ENCODE results near the gene MYOG.

Gene MYOG

DNA sequence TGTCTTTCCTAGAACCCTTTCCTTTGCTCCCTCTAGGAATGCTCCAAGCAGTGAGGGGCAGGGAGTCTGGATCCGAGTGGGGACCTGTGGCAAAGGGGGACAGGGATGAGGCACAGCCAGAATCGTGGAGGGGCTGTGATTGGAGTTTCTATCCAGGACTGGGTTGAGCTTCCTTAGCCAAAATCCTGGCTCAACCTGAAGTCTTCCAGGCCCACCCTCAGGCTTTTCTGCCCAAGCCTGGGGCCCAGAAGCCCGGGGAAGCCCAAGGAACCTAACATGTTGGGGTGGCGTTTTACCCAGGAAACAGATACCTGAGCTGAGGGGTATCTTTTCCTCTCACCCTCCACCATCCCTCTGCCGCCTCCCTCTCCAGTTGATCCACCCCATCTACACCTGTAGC lies 5.4 kb downstream of the MYOG start (continued):
- TF ChIP-seq ZC3H10 (CRISPR knock-in tag; IDR thresholded peaks at IDR 0.05) (no peak), ESRRG (CRISPR knock-in tag; IDR thresholded peaks at IDR 0.05) (no peak)
- TF ChIP-seq, protein P1, sequence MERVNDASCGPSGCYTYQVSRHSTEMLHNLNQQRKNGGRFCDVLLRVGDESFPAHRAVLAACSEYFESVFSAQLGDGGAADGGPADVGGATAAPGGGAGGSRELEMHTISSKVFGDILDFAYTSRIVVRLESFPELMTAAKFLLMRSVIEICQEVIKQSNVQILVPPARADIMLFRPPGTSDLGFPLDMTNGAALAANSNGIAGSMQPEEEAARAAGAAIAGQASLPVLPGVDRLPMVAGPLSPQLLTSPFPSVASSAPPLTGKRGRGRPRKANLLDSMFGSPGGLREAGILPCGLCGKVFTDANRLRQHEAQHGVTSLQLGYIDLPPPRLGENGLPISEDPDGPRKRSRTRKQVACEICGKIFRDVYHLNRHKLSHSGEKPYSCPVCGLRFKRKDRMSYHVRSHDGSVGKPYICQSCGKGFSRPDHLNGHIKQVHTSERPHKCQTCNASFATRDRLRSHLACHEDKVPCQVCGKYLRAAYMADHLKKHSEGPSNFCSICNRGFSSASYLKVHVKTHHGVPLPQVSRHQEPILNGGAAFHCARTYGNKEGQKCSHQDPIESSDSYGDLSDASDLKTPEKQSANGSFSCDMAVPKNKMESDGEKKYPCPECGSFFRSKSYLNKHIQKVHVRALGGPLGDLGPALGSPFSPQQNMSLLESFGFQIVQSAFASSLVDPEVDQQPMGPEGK (CRISPR knock-in tag; IDR thresholded peaks at IDR 0.05; ENCODE audit: borderline replicate concordance) = no peak
- TF ChIP-seq, protein P2, sequence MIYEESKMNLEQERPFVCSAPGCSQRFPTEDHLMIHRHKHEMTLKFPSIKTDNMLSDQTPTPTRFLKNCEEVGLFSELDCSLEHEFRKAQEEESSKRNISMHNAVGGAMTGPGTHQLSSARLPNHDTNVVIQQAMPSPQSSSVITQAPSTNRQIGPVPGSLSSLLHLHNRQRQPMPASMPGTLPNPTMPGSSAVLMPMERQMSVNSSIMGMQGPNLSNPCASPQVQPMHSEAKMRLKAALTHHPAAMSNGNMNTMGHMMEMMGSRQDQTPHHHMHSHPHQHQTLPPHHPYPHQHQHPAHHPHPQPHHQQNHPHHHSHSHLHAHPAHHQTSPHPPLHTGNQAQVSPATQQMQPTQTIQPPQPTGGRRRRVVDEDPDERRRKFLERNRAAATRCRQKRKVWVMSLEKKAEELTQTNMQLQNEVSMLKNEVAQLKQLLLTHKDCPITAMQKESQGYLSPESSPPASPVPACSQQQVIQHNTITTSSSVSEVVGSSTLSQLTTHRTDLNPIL (CRISPR knock-in tag; IDR thresholded peaks at IDR 0.05; ENCODE audit: low read depth) = no peak

DNA sequence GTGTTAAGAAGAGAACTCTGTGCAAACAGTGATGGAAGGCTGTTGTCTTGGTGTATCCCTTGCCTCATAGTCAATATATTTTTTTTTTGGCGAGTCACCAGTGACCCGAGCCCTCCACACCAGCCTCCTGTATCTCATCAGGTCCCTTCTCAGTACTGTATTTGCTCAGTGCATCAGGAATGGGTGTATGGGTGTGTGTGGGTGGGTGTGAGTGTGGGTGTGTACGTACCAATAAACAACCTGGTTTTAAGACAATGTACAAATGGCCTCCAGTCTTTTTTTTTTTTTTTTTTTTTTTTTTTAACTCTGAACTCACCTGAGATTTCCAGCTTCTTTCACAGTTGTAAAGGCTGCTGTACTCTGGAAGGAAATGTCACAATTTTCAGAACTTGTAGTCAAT lies 7.3 kb downstream of the MYOG start:
- TF ChIP-seq, protein P3, sequence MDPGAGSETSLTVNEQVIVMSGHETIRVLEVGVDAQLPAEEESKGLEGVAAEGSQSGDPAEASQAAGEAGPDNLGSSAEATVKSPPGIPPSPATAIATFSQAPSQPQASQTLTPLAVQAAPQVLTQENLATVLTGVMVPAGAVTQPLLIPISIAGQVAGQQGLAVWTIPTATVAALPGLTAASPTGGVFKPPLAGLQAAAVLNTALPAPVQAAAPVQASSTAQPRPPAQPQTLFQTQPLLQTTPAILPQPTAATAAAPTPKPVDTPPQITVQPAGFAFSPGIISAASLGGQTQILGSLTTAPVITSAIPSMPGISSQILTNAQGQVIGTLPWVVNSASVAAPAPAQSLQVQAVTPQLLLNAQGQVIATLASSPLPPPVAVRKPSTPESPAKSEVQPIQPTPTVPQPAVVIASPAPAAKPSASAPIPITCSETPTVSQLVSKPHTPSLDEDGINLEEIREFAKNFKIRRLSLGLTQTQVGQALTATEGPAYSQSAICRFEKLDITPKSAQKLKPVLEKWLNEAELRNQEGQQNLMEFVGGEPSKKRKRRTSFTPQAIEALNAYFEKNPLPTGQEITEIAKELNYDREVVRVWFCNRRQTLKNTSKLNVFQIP (CRISPR knock-in tag; IDR thresholded peaks at IDR 0.05; ENCODE audit: borderline replicate concordance, low read depth) = no peak
- TF ChIP-seq OSR1 (CRISPR knock-in tag; IDR thresholded peaks at IDR 0.05) (no peak), TCF4 (CRISPR knock-in tag; IDR thresholded peaks at IDR 0.05; ENCODE audit: borderline replicate concordance) (no peak), ESRRG (CRISPR knock-in tag; IDR thresholded peaks at IDR 0.05) (no peak), ZNF565 (CRISPR knock-in tag; conservative IDR thresholded peaks at IDR 0.05; ENCODE audit: low read depth) (no peak), CSDC2 (CRISPR knock-in tag; IDR thresholded peaks at IDR 0.05) (no peak), RARB (CRISPR knock-in tag; IDR thresholded peaks at IDR 0.05) (no peak), ZFP3 (CRISPR knock-in tag; IDR thresholded peaks at IDR 0.05) (no peak), PPARA (CRISPR knock-in tag; IDR thresholded peaks at IDR 0.05; ENCODE audit: borderline replicate concordance) (no peak), SNAI2 (CRISPR knock-in tag; IDR thresholded peaks at IDR 0.05) (no peak)
- TF ChIP-seq, protein P4, sequence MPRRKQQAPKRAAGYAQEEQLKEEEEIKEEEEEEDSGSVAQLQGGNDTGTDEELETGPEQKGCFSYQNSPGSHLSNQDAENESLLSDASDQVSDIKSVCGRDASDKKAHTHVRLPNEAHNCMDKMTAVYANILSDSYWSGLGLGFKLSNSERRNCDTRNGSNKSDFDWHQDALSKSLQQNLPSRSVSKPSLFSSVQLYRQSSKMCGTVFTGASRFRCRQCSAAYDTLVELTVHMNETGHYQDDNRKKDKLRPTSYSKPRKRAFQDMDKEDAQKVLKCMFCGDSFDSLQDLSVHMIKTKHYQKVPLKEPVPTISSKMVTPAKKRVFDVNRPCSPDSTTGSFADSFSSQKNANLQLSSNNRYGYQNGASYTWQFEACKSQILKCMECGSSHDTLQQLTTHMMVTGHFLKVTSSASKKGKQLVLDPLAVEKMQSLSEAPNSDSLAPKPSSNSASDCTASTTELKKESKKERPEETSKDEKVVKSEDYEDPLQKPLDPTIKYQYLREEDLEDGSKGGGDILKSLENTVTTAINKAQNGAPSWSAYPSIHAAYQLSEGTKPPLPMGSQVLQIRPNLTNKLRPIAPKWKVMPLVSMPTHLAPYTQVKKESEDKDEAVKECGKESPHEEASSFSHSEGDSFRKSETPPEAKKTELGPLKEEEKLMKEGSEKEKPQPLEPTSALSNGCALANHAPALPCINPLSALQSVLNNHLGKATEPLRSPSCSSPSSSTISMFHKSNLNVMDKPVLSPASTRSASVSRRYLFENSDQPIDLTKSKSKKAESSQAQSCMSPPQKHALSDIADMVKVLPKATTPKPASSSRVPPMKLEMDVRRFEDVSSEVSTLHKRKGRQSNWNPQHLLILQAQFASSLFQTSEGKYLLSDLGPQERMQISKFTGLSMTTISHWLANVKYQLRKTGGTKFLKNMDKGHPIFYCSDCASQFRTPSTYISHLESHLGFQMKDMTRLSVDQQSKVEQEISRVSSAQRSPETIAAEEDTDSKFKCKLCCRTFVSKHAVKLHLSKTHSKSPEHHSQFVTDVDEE (CRISPR knock-in tag; IDR thresholded peaks at IDR 0.05) = no peak
- TF ChIP-seq, protein P1 (CRISPR knock-in tag; IDR thresholded peaks at IDR 0.05; ENCODE audit: borderline replicate concordance) = no peak
- no peak for ATAC-seq

DNA sequence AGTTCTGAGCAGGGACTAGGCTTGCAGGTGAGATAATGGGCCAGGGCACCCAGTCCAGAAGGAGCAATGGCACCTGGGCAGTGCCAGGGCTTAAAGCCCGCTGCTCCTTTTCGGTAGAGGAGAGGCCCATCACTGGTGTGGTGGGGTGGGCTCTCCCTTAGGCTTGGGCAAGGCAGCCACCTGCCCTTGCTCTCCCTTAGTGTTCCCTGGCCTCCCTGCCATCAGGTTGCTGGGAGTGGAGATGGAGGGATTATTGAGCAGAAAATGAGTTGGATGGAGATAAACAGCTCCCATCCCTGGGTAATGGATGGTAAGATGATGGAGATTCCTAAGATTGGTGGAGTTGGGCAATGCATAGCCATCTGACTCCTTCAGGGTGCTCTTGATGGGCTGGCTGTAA lies 7.9 kb downstream of the MYOG start:
- ATAC-seq = no peak
- TF ChIP-seq OSR1 (CRISPR knock-in tag; IDR thresholded peaks at IDR 0.05) (no peak), TOX (CRISPR knock-in tag; IDR thresholded peaks at IDR 0.05; ENCODE audit: borderline replicate concordance) (no peak), ZFP30 (CRISPR knock-in tag; IDR thresholded peaks at IDR 0.05) (no peak), ESRRG (CRISPR knock-in tag; IDR thresholded peaks at IDR 0.05) (no peak), ZNF8 (CRISPR knock-in tag; IDR thresholded peaks at IDR 0.05) (no peak), ARNTL (CRISPR knock-in tag; IDR thresholded peaks at IDR 0.05; ENCODE audit: borderline replicate concordance, low read depth) (no peak), BACH2 (CRISPR knock-in tag; IDR thresholded peaks at IDR 0.05; ENCODE audit: borderline replicate concordance) (no peak), GLIS3 (CRISPR knock-in tag; IDR thresholded peaks at IDR 0.05) (no peak)
- TF ChIP-seq, protein P4 (CRISPR knock-in tag; IDR thresholded peaks at IDR 0.05) = no peak
- TF ChIP-seq, protein P1 (CRISPR knock-in tag; IDR thresholded peaks at IDR 0.05; ENCODE audit: borderline replicate concordance) = no peak
- TF ChIP-seq, protein P5, sequence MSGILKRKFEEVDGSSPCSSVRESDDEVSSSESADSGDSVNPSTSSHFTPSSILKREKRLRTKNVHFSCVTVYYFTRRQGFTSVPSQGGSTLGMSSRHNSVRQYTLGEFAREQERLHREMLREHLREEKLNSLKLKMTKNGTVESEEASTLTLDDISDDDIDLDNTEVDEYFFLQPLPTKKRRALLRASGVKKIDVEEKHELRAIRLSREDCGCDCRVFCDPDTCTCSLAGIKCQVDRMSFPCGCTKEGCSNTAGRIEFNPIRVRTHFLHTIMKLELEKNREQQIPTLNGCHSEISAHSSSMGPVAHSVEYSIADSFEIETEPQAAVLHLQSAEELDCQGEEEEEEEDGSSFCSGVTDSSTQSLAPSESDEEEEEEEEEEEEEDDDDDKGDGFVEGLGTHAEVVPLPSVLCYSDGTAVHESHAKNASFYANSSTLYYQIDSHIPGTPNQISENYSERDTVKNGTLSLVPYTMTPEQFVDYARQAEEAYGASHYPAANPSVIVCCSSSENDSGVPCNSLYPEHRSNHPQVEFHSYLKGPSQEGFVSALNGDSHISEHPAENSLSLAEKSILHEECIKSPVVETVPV (CRISPR knock-in tag; IDR thresholded peaks at IDR 0.05) = no peak

Data from SK-N-SH treated with all-trans-retinoic acid at 6 μM for 48 hours (cell line).